Metanephros (tissue), 1 donor: ENCODE measurements around the gene ADH6. TPM values are rescaled to one million over a fixed set of nuclear protein-coding genes. Genes with fewer than 3 reads are reported as not detected.

Experiments used
- total RNA-seq: library from RNA; depleted of rRNA; stranded (reverse); fragments of >200 nt; gene quantifications from one replicate; pipeline ENCODE4 v1.2.3, GENCODE V29; 2014

Gene ADH6
- total RNA-seq, result 8.8 TPM

DNA sequence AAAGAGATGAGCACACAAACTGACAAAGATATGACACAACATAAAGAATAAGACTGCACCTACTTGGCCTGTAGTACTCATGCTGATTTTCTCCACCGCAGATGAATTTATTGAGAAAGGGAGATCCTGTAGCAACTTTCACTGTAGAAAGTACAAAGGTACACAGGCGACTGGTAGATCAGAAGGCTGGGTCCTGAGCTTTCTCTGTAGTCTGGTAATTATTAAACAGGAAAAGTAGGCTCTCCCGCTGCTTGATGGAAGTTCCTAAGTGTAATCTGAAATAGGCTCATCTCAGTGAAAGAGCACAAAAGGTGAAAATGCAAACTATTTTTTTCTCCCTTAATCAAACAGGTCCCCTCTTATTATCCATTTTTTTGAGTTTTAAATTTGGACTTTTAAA is at the start of gene ADH6:
Gene ADH6 (minus strand): TSS at position 175 of the 400 bp plus-strand sequence. CDS start 94 bp downstream, at position 81.

Other genes with a start within 250 kb of the ADH6 start
- 35.4 TPM for gene METAP1, start 223.5 kb downstream of the ADH6 start, total RNA-seq
- 108 TPM for gene ADH5, start 130.5 kb downstream of the ADH6 start, total RNA-seq
- 1.1 TPM for gene ADH4, start 74.9 kb downstream of the ADH6 start, total RNA-seq
- gene ADH1A, start 71.7 kb upstream of the ADH6 start, total RNA-seq, result 0.35 TPM
- gene ADH1B, start 102.2 kb upstream of the ADH6 start, total RNA-seq, result 36.6 TPM
- 83.4 TPM for gene ADH1C, start 133.5 kb upstream of the ADH6 start, total RNA-seq
- gene ADH7, start 216.1 kb upstream of the ADH6 start, total RNA-seq, result not detected